ENCODE measurements around the gene VRK2. TPM values are rescaled to one million over a fixed set of nuclear protein-coding genes. Genes with fewer than 3 reads are reported as not detected.
A peak's percentile ranks its signal among the peaks of the same experiment; 100 is the strongest.

VRK2 gene
- 30.9 TPM for total RNA-seq
- long read RNA-seq, transcript VRK2-201 (13 exons, 1,888 nt) = major isoform, 7 of 69 reads
- long read RNA-seq, partial matches to known transcripts = 24 of 69 reads
- long read RNA-seq, other reads (novel, unspliced or antisense) = 37 of 69 reads

GRCh38 chr2:58046585-58047372 lies at the start of gene VRK2:
Gene VRK2 (plus strand): TSS chr2:58046806. CDS start chr2:58048832, 2,026 bp downstream.
- ATAC-seq (ENCODE audit: poor library complexity) (peak; percentile 98), DNase-seq (peak; percentile 94)
- intact Hi-C loops (cut with DNase I) = no loop called here

GRCh38 chr2:58006256-58006951 lies 40.2 kb upstream of the VRK2 start:
- ATAC-seq (ENCODE audit: poor library complexity) (no peak), DNase-seq (no peak)
- intact Hi-C loops (cut with DNase I) = no loop called here

GRCh38 chr2:58006952-58007284 lies 39.7 kb upstream of the VRK2 start:
- ATAC-seq (ENCODE audit: poor library complexity) (no peak), DNase-seq (no peak)
- intact Hi-C loops (cut with DNase I) = no loop called here

- DNase-seq = no peak
- no peak for ATAC-seq (ENCODE audit: poor library complexity)
- intact Hi-C loops (cut with DNase I) = no loop called here
These were observed 36.0 kb upstream of the VRK2 start for GRCh38 chr2:58010599-58010998.

GRCh38 chr2:58019229-58019628 lies 27.4 kb upstream of the VRK2 start:
- no peak for ATAC-seq (ENCODE audit: poor library complexity)
- intact Hi-C loops (cut with DNase I) = no loop called here

GRCh38 chr2:58025150-58025933 lies 21.3 kb upstream of the VRK2 start:
- ATAC-seq (ENCODE audit: poor library complexity) (no peak), DNase-seq (no peak)
- intact Hi-C loops (cut with DNase I) = no loop called here

More at GRCh38 chr2:58019229-58019628, 27.4 kb upstream of the VRK2 start:
- DNase-seq = no peak

GRCh38 chr2:58027029-58027428 lies 19.6 kb upstream of the VRK2 start:
- intact Hi-C loops (cut with DNase I) = no loop called here
- ATAC-seq (ENCODE audit: poor library complexity) (no peak), DNase-seq (no peak)

GRCh38 chr2:58030771-58031170 lies 15.8 kb upstream of the VRK2 start:
- DNase-seq (no peak), ATAC-seq (ENCODE audit: poor library complexity) (no peak)
- intact Hi-C loops (cut with DNase I) = no loop called here

GRCh38 chr2:58032016-58032763 lies 14.4 kb upstream of the VRK2 start:
- ATAC-seq (ENCODE audit: poor library complexity) = no peak
- intact Hi-C loops (cut with DNase I) = no loop called here
- no peak for DNase-seq

GRCh38 chr2:58032764-58033080 lies 13.9 kb upstream of the VRK2 start:
- no peak for DNase-seq
- intact Hi-C loops (cut with DNase I) = no loop called here
- no peak for ATAC-seq (ENCODE audit: poor library complexity)

GRCh38 chr2:58033530-58033929 lies 13.1 kb upstream of the VRK2 start:
- DNase-seq = no peak
- no peak for ATAC-seq (ENCODE audit: poor library complexity)
- intact Hi-C loops (cut with DNase I) = no loop called here

- ATAC-seq (ENCODE audit: poor library complexity) = no peak
- intact Hi-C loops (cut with DNase I) = no loop called here
- DNase-seq = no peak
These were observed 11.3 kb upstream of the VRK2 start for GRCh38 chr2:58035352-58035751.

GRCh38 chr2:58039170-58039611 lies 7.4 kb upstream of the VRK2 start:
- DNase-seq = no peak
- intact Hi-C loops (cut with DNase I) = no loop called here
- peak; percentile 51 for ATAC-seq (ENCODE audit: poor library complexity)

GRCh38 chr2:58042486-58042970 lies 4.1 kb upstream of the VRK2 start:
- DNase-seq (no peak), ATAC-seq (ENCODE audit: poor library complexity) (no peak)
- intact Hi-C loops (cut with DNase I) = no loop called here

GRCh38 chr2:58044145-58044544 lies 2.5 kb upstream of the VRK2 start:
- intact Hi-C loops (cut with DNase I) = no loop called here
- DNase-seq = no peak
- no peak for ATAC-seq (ENCODE audit: poor library complexity)

- no peak for ATAC-seq (ENCODE audit: poor library complexity)
- intact Hi-C loops (cut with DNase I) = no loop called here
- DNase-seq = peak; percentile 32
These were observed 849 bp upstream of the VRK2 start for GRCh38 chr2:58045580-58046334.

GRCh38 chr2:58046335-58046584 lies 346 bp upstream of the VRK2 start:
- intact Hi-C loops (cut with DNase I) = no loop called here
- peak; percentile 52 for ATAC-seq (ENCODE audit: poor library complexity)
- DNase-seq = no peak

- no peak for DNase-seq
These were observed 848 bp downstream of the VRK2 start for GRCh38 chr2:58047373-58047935.

More at GRCh38 chr2:58047373-58047935, 848 bp downstream of the VRK2 start:
- intact Hi-C loops (cut with DNase I) = no loop called here
- ATAC-seq (ENCODE audit: poor library complexity) = peak; percentile 32

Data from Right ventricle myocardium superior (tissue), 1 donor.